ENCODE results near the gene ZNRF3.
"Not testable (repeated sequence)": the region's sequence is repeated elsewhere in the genome, so short reads cannot be mapped to it uniquely, and the experiment has no call there.

Gene ZNRF3

GRCh38 chr22:29037340-29037932, 154.1 kb downstream of the ZNRF3 start:
- DNase-seq (ENCODE audit: low read depth in 2 of 2): no peak

- DNase-seq (ENCODE audit: low read depth in 2 of 2): no peak
Observed at GRCh38 chr22:29039148-29039547, 155.8 kb downstream of the ZNRF3 start.

GRCh38 chr22:29039684-29040083, 156.3 kb downstream of the ZNRF3 start:
- not testable (repeated sequence) for DNase-seq (ENCODE audit: low read depth in 2 of 2)

- peak; percentile 9 to 38 for DNase-seq (ENCODE audit: low read depth in 2 of 2)
Observed at GRCh38 chr22:29040385-29041275, 157.3 kb downstream of the ZNRF3 start.

GRCh38 chr22:29041408-29041807, 158.0 kb downstream of the ZNRF3 start:
- DNase-seq (ENCODE audit: low read depth in 2 of 2): no peak

GRCh38 chr22:29043906-29044575, 160.7 kb downstream of the ZNRF3 start:
- DNase-seq (ENCODE audit: low read depth in 2 of 2): no peak

- DNase-seq (ENCODE audit: low read depth in 2 of 2): no peak
Observed at GRCh38 chr22:29044657-29045176, 161.3 kb downstream of the ZNRF3 start.

GRCh38 chr22:29048822-29049654, 165.7 kb downstream of the ZNRF3 start:
- no peak for DNase-seq (ENCODE audit: low read depth in 2 of 2)

- DNase-seq (ENCODE audit: low read depth in 2 of 2): no peak
Observed at GRCh38 chr22:29049655-29050263, 166.4 kb downstream of the ZNRF3 start.

GRCh38 chr22:29050457-29050856, 167.1 kb downstream of the ZNRF3 start:
- DNase-seq (ENCODE audit: low read depth in 2 of 2): no peak

- DNase-seq (ENCODE audit: low read depth in 2 of 2): no peak
Observed at GRCh38 chr22:29053048-29053702, 169.8 kb downstream of the ZNRF3 start.

- no peak for DNase-seq (ENCODE audit: low read depth in 2 of 2)
Observed at GRCh38 chr22:29054251-29054767, 170.9 kb downstream of the ZNRF3 start.

- no peak for DNase-seq (ENCODE audit: low read depth in 2 of 2)
Observed at GRCh38 chr22:29055192-29055830, 171.9 kb downstream of the ZNRF3 start.

GRCh38 chr22:29056472-29056871, 173.1 kb downstream of the ZNRF3 start:
- no peak for DNase-seq (ENCODE audit: low read depth in 2 of 2)

GRCh38 chr22:29060251-29060869, 177.0 kb downstream of the ZNRF3 start:
- no peak for DNase-seq (ENCODE audit: low read depth in 2 of 2)

- no peak for DNase-seq (ENCODE audit: low read depth in 2 of 2)
Observed at GRCh38 chr22:29060931-29061330, 177.6 kb downstream of the ZNRF3 start.

- no peak for DNase-seq (ENCODE audit: low read depth in 2 of 2)
Observed at GRCh38 chr22:29061773-29062172, 178.4 kb downstream of the ZNRF3 start, which contains the start of gene C22orf31. Gene C22orf31 (minus strand): TSS chr22:29061831. CDS start chr22:29061792, 39 bp downstream.

GRCh38 chr22:29062286-29062821, 179.0 kb downstream of the ZNRF3 start:
- no peak for DNase-seq (ENCODE audit: low read depth in 2 of 2)

All from stimulated activated CD8-positive, alpha-beta memory T cell treated with anti-CD3 and anti-CD28 coated beads, Interleukin-7, amount 100 ng/mL, for 1 hour (primary cell).